Vagina (tissue), 2 donors: ENCODE results near the gene ZNF839. TPM values are rescaled to one million over a fixed set of nuclear protein-coding genes. Genes with fewer than 3 reads are reported as not detected.

Source experiments
- DNase-seq, 2 donors: peaks; one replicate each; pipeline ENCODE4 v3.0.0-alpha.2; 2017; ENCODE audit errors: extremely low spot score in 2 of 2
- H3K27ac ChIP-seq: fragments of 200-600 bp; sonication (generic); one replicate; pipeline ENCODE4 v1.5.1; 2019
- H3K27me3 ChIP-seq: fragments of 200-600 bp; sonication (generic); one replicate; pipeline ENCODE4 v1.5.1; 2019
- H3K36me3 ChIP-seq, 2 donors: fragments of 200-600 bp; sonication (generic); one replicate each; pipeline ENCODE4 v1.5.1; 2017 to 2019
- H3K4me1 ChIP-seq: fragments of 200-600 bp; sonication (generic); one replicate; pipeline ENCODE4 v1.5.1; 2019
- H3K4me3 ChIP-seq, 2 donors: fragments of 200-600 bp; sonication (generic); 1 replicate in 1 of 2; 2 replicates in 1 of 2; pipeline ENCODE4 v1.5.1; 2016 to 2019
- H3K9me3 ChIP-seq: fragments of 200-600 bp; sonication (generic); one replicate; pipeline ENCODE4 v1.5.1; 2019
- POLR2A ChIP-seq, 2 donors: fragments of 450-650 bp; IDR thresholded peaks; one replicate each; pipeline ENCODE4 v1.6.1; 2017; ENCODE audit warnings: antibody characterized with exemption in 2 of 2, mild to moderate bottlenecking in 2 of 2, moderate library complexity in 2 of 2
- POLR2AphosphoS5 ChIP-seq, 2 donors: sonication (generic); formaldehyde crosslinking; IDR thresholded peaks; one replicate each; pipeline ENCODE4 v1.9.0; 2017; ENCODE audit warnings: antibody characterized with exemption in 2 of 2, mild to moderate bottlenecking in 2 of 2, low read depth in 1 of 2; ENCODE audit not compliant: insufficient read depth in 1 of 2
- intact Hi-C: fragments of 100-400 bp; cut with DNase I; formaldehyde crosslinking; loops from one replicate; pipeline ENCODE4 v1.15.1; 2023
- total RNA-seq: library from RNA; depleted of rRNA; stranded (reverse); fragments of >200 nt; gene quantifications from one replicate; pipeline ENCODE4 v1.2.3, GENCODE V29; 2016
- TF ChIP-seq, protein P1 (sequence below), 3 experiments: fragments of 450-650 bp in 2 of 3; fragments of 200-600 bp in 1 of 3; sonication (generic) in 1 of 3; IDR thresholded peaks; one replicate each; pipeline ENCODE4 v1.5.1; 2017 to 2019; ENCODE audit warnings: antibody characterized with exemption in 3 of 3, mild to moderate bottlenecking in 2 of 3, moderate library complexity in 2 of 3

The ZNF839 gene
- total RNA-seq, 1 donor from 2014 or later: 4.4 TPM

DNA sequence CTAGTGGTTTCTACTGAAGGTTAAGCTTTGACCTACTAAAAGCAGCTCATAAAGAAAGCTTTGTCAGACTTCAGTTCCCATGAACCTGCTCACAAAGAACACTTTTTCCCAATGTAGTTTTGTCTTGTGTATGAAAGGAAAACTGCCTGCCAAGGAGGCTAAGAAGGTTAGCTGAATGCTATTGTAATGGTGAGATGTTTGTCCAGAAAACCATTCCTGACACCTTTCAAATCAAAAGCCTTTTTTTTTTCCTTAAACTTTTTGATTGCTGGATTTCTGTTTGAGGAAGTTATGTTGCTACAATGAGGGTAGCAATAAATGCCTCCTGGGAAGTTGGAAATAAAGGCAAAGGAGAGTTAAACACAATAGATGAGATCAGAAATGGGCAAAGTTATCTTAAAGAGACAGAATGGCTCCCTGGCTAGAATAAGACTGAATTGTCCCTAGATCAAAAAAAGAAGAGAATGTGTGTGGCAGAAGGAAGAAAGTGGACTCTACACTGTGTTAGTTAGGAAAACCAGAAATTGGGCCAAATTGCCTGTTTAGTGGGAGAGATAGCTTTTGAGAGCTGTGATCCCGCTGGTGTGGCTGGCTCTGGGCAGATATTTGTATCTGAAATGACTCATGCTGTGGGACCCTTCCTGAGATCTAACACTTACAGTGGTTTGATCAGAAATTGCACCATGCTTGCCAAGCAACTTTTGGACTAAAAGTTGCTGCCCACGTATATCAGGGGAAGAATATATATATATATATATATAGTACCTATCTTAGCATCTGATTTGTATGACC, 70.7 kb downstream of the ZNF839 start:
- intact Hi-C loops: no loop called here
- no peak for DNase-seq
- Histone ChIP-seq H3K27ac (no peak overlapping the region), H3K36me3 (no peaks in the 10 kb centered on the region), H3K27me3 (no peaks in the 10 kb centered on the region), H3K4me3 (no peak overlapping the region), H3K4me1 (no peaks in the 10 kb centered on the region), H3K9me3 (no peaks in the 10 kb centered on the region)
- TF ChIP-seq POLR2A (IDR thresholded peaks at IDR 0.05): no peak
- TF ChIP-seq, protein P1, sequence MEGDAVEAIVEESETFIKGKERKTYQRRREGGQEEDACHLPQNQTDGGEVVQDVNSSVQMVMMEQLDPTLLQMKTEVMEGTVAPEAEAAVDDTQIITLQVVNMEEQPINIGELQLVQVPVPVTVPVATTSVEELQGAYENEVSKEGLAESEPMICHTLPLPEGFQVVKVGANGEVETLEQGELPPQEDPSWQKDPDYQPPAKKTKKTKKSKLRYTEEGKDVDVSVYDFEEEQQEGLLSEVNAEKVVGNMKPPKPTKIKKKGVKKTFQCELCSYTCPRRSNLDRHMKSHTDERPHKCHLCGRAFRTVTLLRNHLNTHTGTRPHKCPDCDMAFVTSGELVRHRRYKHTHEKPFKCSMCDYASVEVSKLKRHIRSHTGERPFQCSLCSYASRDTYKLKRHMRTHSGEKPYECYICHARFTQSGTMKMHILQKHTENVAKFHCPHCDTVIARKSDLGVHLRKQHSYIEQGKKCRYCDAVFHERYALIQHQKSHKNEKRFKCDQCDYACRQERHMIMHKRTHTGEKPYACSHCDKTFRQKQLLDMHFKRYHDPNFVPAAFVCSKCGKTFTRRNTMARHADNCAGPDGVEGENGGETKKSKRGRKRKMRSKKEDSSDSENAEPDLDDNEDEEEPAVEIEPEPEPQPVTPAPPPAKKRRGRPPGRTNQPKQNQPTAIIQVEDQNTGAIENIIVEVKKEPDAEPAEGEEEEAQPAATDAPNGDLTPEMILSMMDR (IDR thresholded peaks at IDR 0.05): no peak
- no peak for TF ChIP-seq POLR2AphosphoS5 (IDR thresholded peaks at IDR 0.05; ENCODE audit: insufficient read depth in 1 of 2, low read depth in 1 of 2)

Other genes starting within 250 kb of the ZNF839 start
- gene HSP90AA1, start 232.7 kb upstream of the ZNF839 start, total RNA-seq: 277 TPM
- 24.8 TPM for gene WDR20, start 179.8 kb upstream of the ZNF839 start, total RNA-seq
- 14.2 TPM for gene MOK, start 14.6 kb upstream of the ZNF839 start, total RNA-seq
- 21.9 TPM for gene CINP, start 43.1 kb downstream of the ZNF839 start, total RNA-seq
- gene TECPR2, start 43.2 kb downstream of the ZNF839 start, total RNA-seq: 12.0 TPM
- 34.6 TPM for gene ANKRD9, start 190.0 kb downstream of the ZNF839 start, total RNA-seq